ENCODE results near the gene FOXN1. TPM values are rescaled to one million over a fixed set of nuclear protein-coding genes. Genes with fewer than 3 reads are reported as not detected.

FOXN1 gene
- total and polyA plus RNA-seq, 7 experiments from 2014 or later, result not detected

DNA sequence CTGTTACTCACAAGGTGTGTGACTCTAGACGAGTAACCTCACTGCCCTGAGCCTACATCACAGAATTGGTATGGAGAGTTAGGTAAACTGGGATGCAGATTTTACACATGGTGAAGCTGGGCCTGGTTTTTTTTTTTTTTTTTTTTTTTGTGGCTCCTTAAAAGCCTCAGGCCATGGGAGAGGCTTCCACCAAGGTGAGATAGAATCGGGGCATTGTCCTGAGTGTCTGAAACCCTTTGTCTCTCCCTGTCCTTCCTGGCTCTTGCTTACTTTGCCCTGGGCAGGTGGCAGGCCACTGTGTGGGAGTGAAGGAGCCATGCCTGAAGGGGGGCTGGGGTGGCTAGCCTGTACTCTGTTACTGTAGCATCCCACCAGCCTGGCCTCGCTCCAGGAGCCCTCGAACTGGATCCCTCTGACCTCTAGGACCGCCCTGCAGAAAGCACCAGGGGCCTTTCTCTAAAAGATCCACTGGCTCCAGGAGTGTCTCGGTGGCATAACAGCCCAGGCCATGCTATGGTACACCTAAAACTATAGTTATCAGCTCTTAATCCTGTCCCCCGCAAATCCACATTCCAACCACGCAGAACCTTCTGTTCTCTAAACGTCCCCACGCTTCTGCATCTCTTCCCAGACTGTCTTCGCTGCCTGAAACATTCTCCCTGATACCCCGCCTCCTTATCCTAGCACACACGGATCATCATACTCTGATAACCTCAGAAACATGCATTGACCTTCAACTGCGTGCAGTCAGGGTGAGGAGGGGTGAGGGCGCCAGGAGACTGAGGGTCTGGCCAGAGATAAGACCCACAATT, 34.4 kb upstream of the FOXN1 start:
- POLR2A ChIA-PET, result no interaction called here
- Histone ChIP-seq H3K4me1 (ENCODE audit: control insufficient read depth in 2 of 2, insufficient read depth in 2 of 2, low read length in 2 of 2) (peaks cover 0 to 9% of the 10 kb centered on the region in 2 donors), H3K9me3 (ENCODE audit: control insufficient read depth in 2 of 3, low read length in 3 of 3) (no peaks in the 10 kb centered on the region), H3K4me3 (ENCODE audit: low read length) (no peak overlapping the region), H3K36me3 (ENCODE audit: control insufficient read depth in 2 of 3, insufficient read depth in 3 of 3, low read length in 3 of 3) (no peaks in the 10 kb centered on the region), H3K27me3 (ENCODE audit: control insufficient read depth in 2 of 2, insufficient read depth in 2 of 2, low read length in 2 of 2) (no peaks in the 10 kb centered on the region), H3K27ac (ENCODE audit: low read depth, low read length) (no peak overlapping the region)
- H3K27ac Mint-ChIP-seq, result no peak overlapping the region
- H3K27me3 Mint-ChIP-seq, result peaks cover 0 to 3% (median 0%) of the 10 kb centered on the region in 5 donors
- no peak overlapping the region for H3K4me3 Mint-ChIP-seq
- ATAC-seq (no peak), DNase-seq (no peak)
- H3K9me3 Mint-ChIP-seq, result peaks cover 0 to 2% (median 0%) of the 10 kb centered on the region in 11 donors
- CTCF ChIA-PET, result no interaction called here
- intact Hi-C loops (cut with micrococcal nuclease), result no loop called here
- H3K4me1 Mint-ChIP-seq, result peaks cover 10 to 40% (median 18%) of the 10 kb centered on the region in 7 donors
- no peaks in the 10 kb centered on the region for H3K36me3 Mint-ChIP-seq

- Mint-ChIP-seq H3K36me3 (no peaks in the 10 kb centered on the region), H3K27me3 (no peaks in the 10 kb centered on the region), H3K4me1 (peaks cover 10 to 31% (median 18%) of the 10 kb centered on the region in 7 donors), H3K27ac (peak overlapping the region in 4 of 9 donors; percentile 19 to 45 (median 22)), H3K9me3 (peaks cover 0 to 2% (median 0%) of the 10 kb centered on the region in 11 donors), H3K4me3 (no peak overlapping the region)
- Histone ChIP-seq H3K4me1 (ENCODE audit: control insufficient read depth in 2 of 2, insufficient read depth in 2 of 2, low read length in 2 of 2) (peaks cover 0 to 9% of the 10 kb centered on the region in 2 donors), H3K27ac (ENCODE audit: low read depth, low read length) (no peak overlapping the region), H3K9me3 (ENCODE audit: control insufficient read depth in 2 of 3, low read length in 3 of 3) (no peaks in the 10 kb centered on the region), H3K36me3 (ENCODE audit: control insufficient read depth in 2 of 3, insufficient read depth in 3 of 3, low read length in 3 of 3) (no peaks in the 10 kb centered on the region), H3K27me3 (ENCODE audit: control insufficient read depth in 2 of 2, insufficient read depth in 2 of 2, low read length in 2 of 2) (no peaks in the 10 kb centered on the region), H3K4me3 (ENCODE audit: low read length) (no peak overlapping the region)
- ChIA-PET POLR2A (no interaction called here), CTCF (no interaction called here)
- DNase-seq, result no peak
- ATAC-seq, result no peak
- intact Hi-C loops (cut with micrococcal nuclease), result no loop called here
Measured at GRCh38 chr17:28472871-28473497, 33.2 kb upstream of the FOXN1 start.

GRCh38 chr17:28473542-28473941, 32.6 kb upstream of the FOXN1 start, which contains the start of gene SLC13A2:
Gene SLC13A2, plus strand, starts transcription at chr17:28473644. Its CDS starts 69 bp downstream, at chr17:28473713.
- Mint-ChIP-seq H3K4me3 (no peak within 1 kb of the TSS), H3K4me1 (peaks cover 10 to 28% (median 18%) of the 10 kb centered on the region in 7 donors), H3K9me3 (peaks cover 0 to 2% (median 0%) of the 10 kb centered on the region in 11 donors), H3K27me3 (no peaks in the 10 kb centered on the region), H3K36me3 (no peaks in the 10 kb centered on the region), H3K27ac (peak within 1 kb of the TSS in 5 of 9 donors; percentile 6 to 45 (median 20))
- Histone ChIP-seq H3K4me1 (ENCODE audit: control insufficient read depth in 2 of 2, insufficient read depth in 2 of 2, low read length in 2 of 2) (peaks cover 0 to 9% of the 10 kb centered on the region in 2 donors), H3K36me3 (ENCODE audit: control insufficient read depth in 2 of 3, insufficient read depth in 3 of 3, low read length in 3 of 3) (no peaks in the 10 kb centered on the region), H3K4me3 (ENCODE audit: low read length) (no peak within 1 kb of the TSS), H3K27me3 (ENCODE audit: control insufficient read depth in 2 of 2, insufficient read depth in 2 of 2, low read length in 2 of 2) (no peaks in the 10 kb centered on the region), H3K27ac (ENCODE audit: low read depth, low read length) (no peak within 1 kb of the TSS), H3K9me3 (ENCODE audit: control insufficient read depth in 2 of 3, low read length in 3 of 3) (no peaks in the 10 kb centered on the region)
- DNase-seq, result no peak
- ChIA-PET CTCF (no interaction called here), POLR2A (no interaction called here)
- intact Hi-C loops (cut with micrococcal nuclease), result no loop called here
- ATAC-seq, result no peak

GRCh38 chr17:28474111-28474531, 32.0 kb upstream of the FOXN1 start:
- DNase-seq (no peak), ATAC-seq (no peak)
- Histone ChIP-seq H3K36me3 (ENCODE audit: control insufficient read depth in 2 of 3, insufficient read depth in 3 of 3, low read length in 3 of 3) (no peaks in the 10 kb centered on the region), H3K4me3 (ENCODE audit: low read length) (no peak overlapping the region), H3K27ac (ENCODE audit: low read depth, low read length) (no peak overlapping the region), H3K9me3 (ENCODE audit: control insufficient read depth in 2 of 3, low read length in 3 of 3) (no peaks in the 10 kb centered on the region), H3K27me3 (ENCODE audit: control insufficient read depth in 2 of 2, insufficient read depth in 2 of 2, low read length in 2 of 2) (no peaks in the 10 kb centered on the region), H3K4me1 (ENCODE audit: control insufficient read depth in 2 of 2, insufficient read depth in 2 of 2, low read length in 2 of 2) (peaks cover 0 to 9% of the 10 kb centered on the region in 2 donors)
- Mint-ChIP-seq H3K9me3 (peaks cover 0 to 2% (median 0%) of the 10 kb centered on the region in 11 donors), H3K27ac (peak overlapping the region in 2 of 9 donors; percentile 24 to 45), H3K4me3 (no peak overlapping the region), H3K27me3 (no peaks in the 10 kb centered on the region), H3K4me1 (peaks cover 10 to 23% (median 16%) of the 10 kb centered on the region in 7 donors), H3K36me3 (no peaks in the 10 kb centered on the region)
- intact Hi-C loops (cut with micrococcal nuclease), result no loop called here
- ChIA-PET CTCF (no interaction called here), POLR2A (no interaction called here)

- H3K27ac ChIP-seq (ENCODE audit: low read depth, low read length), result no peak overlapping the region
- ChIA-PET POLR2A (interaction anchor here (0.7 kb wide), 1 partner anchor 131 kb away, joined by 3 read pairs; no protein-coding TSS in a partner anchor), CTCF (interaction anchor here (0.6 to 1.1 kb wide), 2 partner anchors 59 to 666 kb away, joined by 3 read pairs; no protein-coding TSS in a partner anchor)
- no peaks in the 10 kb centered on the region for H3K27me3 ChIP-seq (ENCODE audit: control insufficient read depth in 2 of 2, insufficient read depth in 2 of 2, low read length in 2 of 2)
- H3K4me1 Mint-ChIP-seq, result peaks cover 10 to 20% (median 16%) of the 10 kb centered on the region in 7 donors
- no peak overlapping the region for H3K4me3 ChIP-seq (ENCODE audit: low read length)
- H3K9me3 Mint-ChIP-seq, result peaks cover 0 to 2% (median 0%) of the 10 kb centered on the region in 11 donors
- H3K27me3 Mint-ChIP-seq, result no peaks in the 10 kb centered on the region
- ATAC-seq (peak; percentile 40), DNase-seq (peak in 1 of 9 donors; percentile 3)
- H3K4me1 ChIP-seq (ENCODE audit: control insufficient read depth in 2 of 2, insufficient read depth in 2 of 2, low read length in 2 of 2), result peaks cover 0 to 9% of the 10 kb centered on the region in 2 donors
- H3K4me3 Mint-ChIP-seq, result peak overlapping the region in 6 of 10 donors; percentile 0 to 39 (median 9)
- H3K36me3 Mint-ChIP-seq, result no peaks in the 10 kb centered on the region
- intact Hi-C loops (cut with micrococcal nuclease), result no loop called here
- H3K27ac Mint-ChIP-seq, result peak overlapping the region in 8 of 9 donors; percentile 11 to 89 (median 37)
- no peaks in the 10 kb centered on the region for H3K9me3 ChIP-seq (ENCODE audit: control insufficient read depth in 2 of 3, low read length in 3 of 3)
- no peaks in the 10 kb centered on the region for H3K36me3 ChIP-seq (ENCODE audit: control insufficient read depth in 2 of 3, insufficient read depth in 3 of 3, low read length in 3 of 3)
Measured at GRCh38 chr17:28475151-28475900, 30.8 kb upstream of the FOXN1 start.
